Tibial nerve (tissue), 4 donors: Measurements from ENCODE around the gene MCF2L. TPM values are rescaled to one million over a fixed set of nuclear protein-coding genes. Genes with fewer than 3 reads are reported as not detected.

Experiments used
- DNase-seq, 2 donors: peaks; one replicate each; pipeline ENCODE4 v3.0.0-alpha.2; 2019; ENCODE audit warnings: low spot score in 2 of 2
- H3K27ac ChIP-seq, 4 donors: fragments of 200-600 bp; sonication (generic) in 3 of 4; one replicate each; pipeline ENCODE4 v1.5.1; 2017 to 2019; ENCODE audit warnings: mild to moderate bottlenecking in 1 of 4
- H3K27me3 ChIP-seq, 2 donors: fragments of 200-600 bp; sonication (generic) in 1 of 2; one replicate each; pipeline versions ENCODE4 v1.5.1 to v1.6.0; 2017 to 2019
- H3K36me3 ChIP-seq, 3 donors: fragments of 200-600 bp; sonication (generic); one replicate each; pipeline ENCODE4 v1.5.1; 2018 to 2019
- H3K4me1 ChIP-seq, 4 donors: fragments of 200-600 bp; sonication (generic) in 3 of 4; one replicate each; pipeline ENCODE4 v1.5.1; 2017 to 2019
- H3K4me3 ChIP-seq, 4 donors: fragments of 200-600 bp; sonication (generic) in 3 of 4; one replicate each; pipeline ENCODE4 v1.5.1; 2017 to 2019; ENCODE audit warnings: mild to moderate bottlenecking in 1 of 4, moderate library complexity in 1 of 4
- H3K9me3 ChIP-seq, 4 donors: fragments of 200-600 bp; sonication (generic) in 3 of 4; one replicate each; pipeline ENCODE4 v1.5.1; 2017 to 2019
- CTCF ChIP-seq, 5 experiments: fragments of 200-600 bp in 3 of 5; fragments of 450-650 bp in 2 of 5; sonication (generic) in 3 of 5; IDR thresholded peaks; one replicate each; pipeline ENCODE4 v1.5.1; 2016 to 2019; ENCODE audit warnings: antibody characterized with exemption in 5 of 5, mild to moderate bottlenecking in 3 of 5, moderate library complexity in 2 of 5
- EP300 ChIP-seq, 2 donors: sonication (generic); formaldehyde crosslinking; IDR thresholded peaks; one replicate each; pipeline ENCODE4 v1.6.1; 2017; ENCODE audit warnings: antibody characterized with exemption in 2 of 2, mild to moderate bottlenecking in 1 of 2
- POLR2A ChIP-seq, 2 donors: fragments of 450-650 bp; IDR thresholded peaks; one replicate each; pipeline ENCODE4 v1.6.1; 2017; ENCODE audit warnings: antibody characterized with exemption in 2 of 2, mild to moderate bottlenecking in 2 of 2, moderate library complexity in 2 of 2
- WGBS, 2 donors: methylation state at CpG; one replicate each; pipeline ENCODE4 v1.1.5; 2018; 5-methylcytosine and 5-hydroxymethylcytosine counted together
- total RNA-seq, 4 donors: library from RNA; depleted of rRNA; stranded (reverse); fragments of >200 nt; gene quantifications; one replicate each; pipeline ENCODE4 v1.1.0, GENCODE V29; 2016

The MCF2L gene
- total RNA-seq, 4 donors from 2014 or later, result 30.1 to 82.6 (median 45.3) TPM

GRCh38 chr13:113058129-113058987 lies 89.3 kb downstream of the MCF2L start:
- Histone ChIP-seq H3K4me3 (no peak overlapping the region), H3K27me3 (peaks cover 0 to 11% of the 10 kb centered on the region in 2 donors), H3K4me1 (no peaks in the 10 kb centered on the region), H3K9me3 (peaks cover 0 to 22% (median 0%) of the 10 kb centered on the region in 4 donors), H3K27ac (no peak overlapping the region), H3K36me3 (no peaks in the 10 kb centered on the region)
- DNase-seq, result no peak
- TF ChIP-seq EP300 (IDR thresholded peaks at IDR 0.05) (no peak), CTCF (IDR thresholded peaks at IDR 0.05) (no peak), POLR2A (IDR thresholded peaks at IDR 0.05) (no peak)
- WGBS, 2 donors, result 94% methylated on average over 20 to 21 of the region's 21 CpGs

- no peak for DNase-seq
- Histone ChIP-seq H3K27ac (no peak overlapping the region), H3K4me3 (no peak overlapping the region), H3K36me3 (no peaks in the 10 kb centered on the region), H3K4me1 (no peaks in the 10 kb centered on the region), H3K9me3 (peaks cover 0 to 22% (median 0%) of the 10 kb centered on the region in 4 donors), H3K27me3 (peaks cover 0 to 5% of the 10 kb centered on the region in 2 donors)
- WGBS, 2 donors, result 90 to 94% methylated on average over 20 to 22 of the region's 22 CpGs
- TF ChIP-seq POLR2A (IDR thresholded peaks at IDR 0.05) (no peak), EP300 (IDR thresholded peaks at IDR 0.05) (no peak), CTCF (IDR thresholded peaks at IDR 0.05) (no peak)
These were observed 90.2 kb downstream of the MCF2L start for GRCh38 chr13:113058988-113059850.

GRCh38 chr13:113059891-113060290 lies 90.9 kb downstream of the MCF2L start:
- H3K4me3 ChIP-seq, result no peak overlapping the region
- no peak for DNase-seq

GRCh38 chr13:113060557-113061270 lies 91.7 kb downstream of the MCF2L start:
- Histone ChIP-seq H3K27ac (no peak overlapping the region), H3K27me3 (peaks cover 0 to 2% of the 10 kb centered on the region in 2 donors), H3K4me3 (no peak overlapping the region), H3K4me1 (no peaks in the 10 kb centered on the region), H3K9me3 (peaks cover 0 to 22% (median 0%) of the 10 kb centered on the region in 4 donors), H3K36me3 (no peaks in the 10 kb centered on the region)
- TF ChIP-seq CTCF (IDR thresholded peaks at IDR 0.05) (no peak), EP300 (IDR thresholded peaks at IDR 0.05) (no peak), POLR2A (IDR thresholded peaks at IDR 0.05) (no peak)
- DNase-seq, result no peak
- WGBS, 2 donors, result 88 to 90% methylated on average over 30 to 32 of the region's 34 CpGs

More at GRCh38 chr13:113059891-113060290, 90.9 kb downstream of the MCF2L start:
- Histone ChIP-seq H3K27ac (no peak overlapping the region), H3K36me3 (no peaks in the 10 kb centered on the region), H3K9me3 (peaks cover 0 to 22% (median 0%) of the 10 kb centered on the region in 4 donors), H3K4me1 (no peaks in the 10 kb centered on the region), H3K27me3 (peaks cover 0 to 5% of the 10 kb centered on the region in 2 donors)
- no peak for TF ChIP-seq CTCF (IDR thresholded peaks at IDR 0.05)
- TF ChIP-seq POLR2A (IDR thresholded peaks at IDR 0.05), result no peak
- no peak for TF ChIP-seq EP300 (IDR thresholded peaks at IDR 0.05)
- 67 to 78% methylated on average over 11 to 15 of the region's 15 CpGs for WGBS, 2 donors
